ENCODE measurements around the gene CXCL1. TPM values are rescaled to one million over a fixed set of nuclear protein-coding genes. Genes with fewer than 3 reads are reported as not detected.

Gene CXCL1
- total and polyA plus RNA-seq, 7 donors: 1.5 to 222 (median 6.8) TPM

DNA sequence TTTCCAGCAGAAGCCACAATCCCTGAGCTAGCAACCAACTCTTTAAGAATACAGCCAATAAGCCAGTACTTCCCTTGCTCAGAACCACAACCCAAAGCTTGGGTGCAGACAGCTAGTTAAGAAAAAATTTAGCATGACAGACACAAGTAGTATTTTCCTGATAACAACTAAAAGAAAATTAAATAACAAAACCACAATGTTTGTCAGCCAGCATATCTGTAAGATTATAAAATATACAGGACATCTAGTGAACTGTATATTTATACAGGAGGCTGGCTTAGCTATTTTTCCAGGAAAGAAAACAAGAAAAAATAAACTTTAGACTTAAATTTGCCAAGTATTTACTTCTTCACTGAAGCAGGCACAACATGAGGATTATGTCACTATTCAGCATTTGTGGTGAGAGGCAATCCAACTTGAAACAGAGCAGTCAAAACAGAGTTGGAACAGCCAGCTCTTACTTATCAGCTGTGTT, 9.5 kb upstream of the CXCL1 start:
- intact Hi-C loops (cut with DNase I): loop anchor here (10.0 kb wide), 2 partner anchors 125 to 175 kb away; partner anchors contain the start of gene CXCL3

DNA sequence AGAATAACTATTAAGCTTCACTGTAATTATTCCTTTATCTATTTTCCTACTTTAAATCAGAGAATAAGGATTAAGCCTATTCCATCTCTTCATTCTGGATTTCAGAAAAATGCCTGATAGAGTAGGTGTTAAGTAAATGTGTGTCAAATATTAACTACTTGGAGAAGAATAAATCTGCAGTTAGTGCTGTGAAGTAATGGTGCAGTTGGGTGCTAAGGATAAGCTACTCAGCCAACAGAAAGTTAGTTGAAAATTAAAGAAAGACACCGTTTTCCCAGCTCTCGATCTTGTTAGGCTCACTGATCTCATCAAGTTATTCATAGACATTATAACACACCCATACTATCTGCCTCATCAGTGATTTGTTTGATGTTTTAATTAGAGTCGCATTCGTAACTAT, 9.0 kb upstream of the CXCL1 start:
- Histone ChIP-seq H3K4me1 (no peaks in the 10 kb centered on the region), H3K27ac (no peak overlapping the region), H3K27me3 (no peaks in the 10 kb centered on the region), H3K36me3 (no peaks in the 10 kb centered on the region), H3K4me3 (no peak overlapping the region), H3K9me3 (no peaks in the 10 kb centered on the region)
- DNase-seq: no peak
- TF ChIP-seq POLR2AphosphoS5 (IDR thresholded peaks at IDR 0.05): no peak
- no peak for TF ChIP-seq POLR2A (IDR thresholded peaks at IDR 0.05)
- TF ChIP-seq EP300 (IDR thresholded peaks at IDR 0.05): no peak
- TF ChIP-seq, protein P1, sequence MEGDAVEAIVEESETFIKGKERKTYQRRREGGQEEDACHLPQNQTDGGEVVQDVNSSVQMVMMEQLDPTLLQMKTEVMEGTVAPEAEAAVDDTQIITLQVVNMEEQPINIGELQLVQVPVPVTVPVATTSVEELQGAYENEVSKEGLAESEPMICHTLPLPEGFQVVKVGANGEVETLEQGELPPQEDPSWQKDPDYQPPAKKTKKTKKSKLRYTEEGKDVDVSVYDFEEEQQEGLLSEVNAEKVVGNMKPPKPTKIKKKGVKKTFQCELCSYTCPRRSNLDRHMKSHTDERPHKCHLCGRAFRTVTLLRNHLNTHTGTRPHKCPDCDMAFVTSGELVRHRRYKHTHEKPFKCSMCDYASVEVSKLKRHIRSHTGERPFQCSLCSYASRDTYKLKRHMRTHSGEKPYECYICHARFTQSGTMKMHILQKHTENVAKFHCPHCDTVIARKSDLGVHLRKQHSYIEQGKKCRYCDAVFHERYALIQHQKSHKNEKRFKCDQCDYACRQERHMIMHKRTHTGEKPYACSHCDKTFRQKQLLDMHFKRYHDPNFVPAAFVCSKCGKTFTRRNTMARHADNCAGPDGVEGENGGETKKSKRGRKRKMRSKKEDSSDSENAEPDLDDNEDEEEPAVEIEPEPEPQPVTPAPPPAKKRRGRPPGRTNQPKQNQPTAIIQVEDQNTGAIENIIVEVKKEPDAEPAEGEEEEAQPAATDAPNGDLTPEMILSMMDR (IDR thresholded peaks at IDR 0.05): no peak
- WGBS, 2 donors: 33 to 49% methylated on average over 4 of the region's 4 CpGs
- intact Hi-C loops (cut with DNase I): loop anchor here (10.0 kb wide), 2 partner anchors 125 to 175 kb away; partner anchors contain the start of gene CXCL3

More for the DNA sequence above, 9.5 kb upstream of the CXCL1 start:
- no peaks in the 10 kb centered on the region for H3K36me3 ChIP-seq
- TF ChIP-seq EP300 (IDR thresholded peaks at IDR 0.05) (no peak), POLR2A (IDR thresholded peaks at IDR 0.05) (no peak), POLR2AphosphoS5 (IDR thresholded peaks at IDR 0.05) (no peak)
- TF ChIP-seq, protein P1 (IDR thresholded peaks at IDR 0.05): no peak
- DNase-seq: no peak
- H3K27ac ChIP-seq: peak overlapping the region in 1 of 4 donors; percentile 26
- no peaks in the 10 kb centered on the region for H3K27me3 ChIP-seq
- H3K9me3 ChIP-seq: no peaks in the 10 kb centered on the region
- no peaks in the 10 kb centered on the region for H3K4me1 ChIP-seq
- H3K4me3 ChIP-seq: no peak overlapping the region

DNA sequence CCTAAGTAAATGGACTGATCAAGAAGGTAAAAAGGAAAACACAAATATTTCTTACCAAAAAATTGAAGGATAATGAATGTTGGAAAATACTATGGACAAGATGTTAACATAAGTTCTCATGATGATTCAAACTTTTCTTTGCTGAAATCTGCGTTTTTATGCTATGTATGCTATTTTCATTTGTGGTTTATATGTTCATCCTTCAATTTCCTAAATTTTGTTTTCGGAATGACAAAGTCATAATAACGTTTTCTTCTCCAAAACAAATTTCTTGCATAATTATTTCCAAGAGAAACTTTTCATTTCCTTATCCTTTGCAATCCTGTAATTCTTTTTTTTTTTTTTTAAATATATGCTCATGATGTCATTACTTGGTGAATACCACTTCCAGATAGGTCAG, 8.3 kb upstream of the CXCL1 start:
- no peak for DNase-seq
- intact Hi-C loops (cut with DNase I): loop anchor here (10.0 kb wide), 2 partner anchors 126 to 174 kb away; partner anchors contain the start of gene CXCL3
- H3K4me3 ChIP-seq: no peak overlapping the region
- no peaks in the 10 kb centered on the region for H3K36me3 ChIP-seq
- no peaks in the 10 kb centered on the region for H3K9me3 ChIP-seq
- no peaks in the 10 kb centered on the region for H3K27me3 ChIP-seq
- WGBS, 2 donors: 81 to 82% methylated on average over 3 of the region's 3 CpGs
- no peak overlapping the region for H3K27ac ChIP-seq
- TF ChIP-seq POLR2A (IDR thresholded peaks at IDR 0.05) (no peak), POLR2AphosphoS5 (IDR thresholded peaks at IDR 0.05) (no peak), EP300 (IDR thresholded peaks at IDR 0.05) (no peak)
- TF ChIP-seq, protein P1 (IDR thresholded peaks at IDR 0.05): no peak
- H3K4me1 ChIP-seq: no peaks in the 10 kb centered on the region

DNA sequence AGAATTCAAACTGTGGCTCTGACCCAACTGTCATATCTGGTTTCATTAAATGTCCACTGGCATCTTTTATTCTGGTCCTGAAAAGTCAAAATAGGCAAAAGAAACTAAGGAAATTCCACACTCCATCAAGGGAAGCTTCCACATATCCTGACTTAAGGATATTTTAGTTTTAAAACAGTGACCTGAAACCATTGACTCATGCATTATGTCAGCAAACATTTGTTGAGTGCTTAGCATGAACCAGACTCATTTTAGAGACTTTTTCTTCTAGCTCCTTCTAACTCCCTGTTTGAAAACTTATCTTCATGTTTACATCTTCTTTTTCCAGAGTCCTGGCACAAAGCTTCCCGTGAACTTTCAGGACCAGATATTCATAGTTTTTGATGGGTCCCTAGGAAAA, 6.9 kb upstream of the CXCL1 start:
- intact Hi-C loops (cut with DNase I): loop anchor here (10.0 kb wide), 2 partner anchors 128 to 172 kb away; partner anchors contain the start of gene CXCL3
- H3K4me1 ChIP-seq: no peaks in the 10 kb centered on the region
- no peaks in the 10 kb centered on the region for H3K36me3 ChIP-seq
- TF ChIP-seq POLR2AphosphoS5 (IDR thresholded peaks at IDR 0.05) (no peak), POLR2A (IDR thresholded peaks at IDR 0.05) (no peak), EP300 (IDR thresholded peaks at IDR 0.05) (no peak)
- TF ChIP-seq, protein P1 (IDR thresholded peaks at IDR 0.05): no peak
- no peak overlapping the region for H3K4me3 ChIP-seq
- no peaks in the 10 kb centered on the region for H3K27me3 ChIP-seq
- H3K27ac ChIP-seq: no peak overlapping the region
- no peaks in the 10 kb centered on the region for H3K9me3 ChIP-seq
- WGBS, 2 donors: 87 to 90% methylated on average over 1 of the region's 1 CpG
- DNase-seq: no peak

DNA sequence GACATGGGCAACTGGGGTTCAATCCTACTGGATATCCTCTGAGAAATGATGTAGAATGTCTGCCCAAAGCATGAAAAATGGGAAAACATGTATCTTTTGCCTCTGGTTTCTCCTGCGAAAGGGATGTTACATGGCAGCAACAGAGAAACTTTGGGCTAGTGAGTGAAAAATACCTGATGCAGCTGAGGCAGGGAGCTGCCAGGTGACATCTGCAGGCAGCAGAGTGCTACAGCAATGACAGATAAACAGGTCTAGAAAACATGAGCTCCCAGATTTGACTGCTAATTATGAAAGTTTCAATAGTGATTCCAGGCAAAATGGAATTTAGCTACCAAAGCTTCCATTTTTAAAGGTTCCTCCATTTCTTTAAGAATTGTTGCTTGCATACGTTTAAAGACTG, 4.8 kb upstream of the CXCL1 start:
- intact Hi-C loops (cut with DNase I): loop anchor here (10.0 kb wide), 2 partner anchors 130 to 170 kb away; partner anchors contain the start of gene CXCL3
- Histone ChIP-seq H3K9me3 (no peaks in the 10 kb centered on the region), H3K27ac (no peak overlapping the region), H3K4me1 (peaks cover 0 to 12% (median 5%) of the 10 kb centered on the region in 4 donors), H3K36me3 (no peaks in the 10 kb centered on the region), H3K27me3 (peaks cover 0 to 12% (median 0%) of the 10 kb centered on the region in 3 donors), H3K4me3 (no peak overlapping the region)
- no peak for TF ChIP-seq POLR2A (IDR thresholded peaks at IDR 0.05)
- TF ChIP-seq, protein P1 (IDR thresholded peaks at IDR 0.05): peak in 2 of 4 experiments; percentile 16 to 17
- WGBS, 2 donors: 31 to 78% methylated on average over 2 of the region's 2 CpGs
- no peak for DNase-seq

All from sigmoid colon (tissue), 7 donors.